NCI-H748 (cell line): ENCODE data around the gene DHRS11.

Source experiments
- DNase-seq: peaks from one replicate; lab custom pipeline; 2025; ENCODE audit not compliant: unreplicated experiment; lab: John Stamatoyannopoulos, UW

Gene DHRS11

GRCh38 chr17:36613155-36613554 is 21.5 kb downstream of the DHRS11 start:
- peak; percentile 40 for DNase-seq

- no peak for DNase-seq
Measured at GRCh38 chr17:36614081-36614480, 22.4 kb downstream of the DHRS11 start.

- no peak for DNase-seq
Measured at GRCh38 chr17:36614933-36615332, 23.3 kb downstream of the DHRS11 start.

GRCh38 chr17:36616061-36617029 is 24.7 kb downstream of the DHRS11 start:
- no peak for DNase-seq

- DNase-seq = no peak
Measured at GRCh38 chr17:36617773-36618172, 26.1 kb downstream of the DHRS11 start.

- DNase-seq = peak; percentile 45
Measured at GRCh38 chr17:36623281-36623680, 31.6 kb downstream of the DHRS11 start.

- DNase-seq = no peak
Measured at GRCh38 chr17:36625188-36625587, 33.5 kb downstream of the DHRS11 start.

- DNase-seq = peak; percentile 97
Measured at GRCh38 chr17:36627101-36627500, 35.4 kb downstream of the DHRS11 start.

- no peak for DNase-seq
Measured at GRCh38 chr17:36628576-36628975, 36.9 kb downstream of the DHRS11 start.

GRCh38 chr17:36629252-36629847 is 37.7 kb downstream of the DHRS11 start:
- peak; percentile 72 for DNase-seq

GRCh38 chr17:36629970-36630502 is 38.4 kb downstream of the DHRS11 start:
- no peak for DNase-seq

GRCh38 chr17:36631022-36631421 is 39.3 kb downstream of the DHRS11 start:
- no peak for DNase-seq

- DNase-seq = no peak
Measured at GRCh38 chr17:36632916-36633771, 41.5 kb downstream of the DHRS11 start.

GRCh38 chr17:36640346-36640745 is 48.7 kb downstream of the DHRS11 start:
- no peak for DNase-seq

- DNase-seq = no peak
Measured at GRCh38 chr17:36640836-36641235, 49.2 kb downstream of the DHRS11 start.

- DNase-seq = no peak
Measured at GRCh38 chr17:36641331-36641876, 49.7 kb downstream of the DHRS11 start.

GRCh38 chr17:36641877-36642845 is 50.5 kb downstream of the DHRS11 start:
- DNase-seq = peak; percentile 71

- peak; percentile 28 for DNase-seq
Measured at GRCh38 chr17:36643086-36643685, 51.5 kb downstream of the DHRS11 start.

GRCh38 chr17:36645422-36645821 is 53.7 kb downstream of the DHRS11 start:
- DNase-seq = no peak
